ENCODE measurements around the gene GSTA2. TPM values are rescaled to one million over a fixed set of nuclear protein-coding genes. Genes with fewer than 3 reads are reported as not detected.

The GSTA2 gene
- total RNA-seq, 1 experiment from 2014 or later = not detected

DNA sequence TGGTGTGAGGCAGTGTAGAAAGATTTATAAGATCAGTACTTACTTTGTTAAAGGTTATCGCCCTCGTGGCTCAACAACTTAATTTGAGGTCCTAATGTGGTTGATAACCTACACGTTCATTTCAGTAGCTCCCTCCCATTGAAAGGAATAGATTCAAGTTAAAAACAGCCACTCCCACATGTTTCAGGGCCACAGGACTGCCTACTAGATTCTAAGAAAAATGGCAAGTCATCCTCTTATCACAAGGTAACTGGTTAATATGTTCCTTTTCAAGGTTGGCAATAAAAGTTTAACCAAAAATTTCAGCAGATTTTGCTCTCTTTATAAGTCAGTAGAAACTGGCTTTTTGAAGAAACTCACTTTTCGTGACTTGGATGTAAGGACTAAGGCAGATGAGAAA lies 17.1 kb downstream of the GSTA2 start (continued):
- TF ChIP-seq SP1 (CRISPR knock-in tag; conservative IDR thresholded peaks at IDR 0.05) (no peak), CREM (CRISPR knock-in tag; IDR thresholded peaks at IDR 0.05) (no peak), PRRX2 (CRISPR knock-in tag; IDR thresholded peaks at IDR 0.05) (no peak), ZNF423 (CRISPR knock-in tag; IDR thresholded peaks at IDR 0.05) (no peak)
- TF ChIP-seq, protein P1, sequence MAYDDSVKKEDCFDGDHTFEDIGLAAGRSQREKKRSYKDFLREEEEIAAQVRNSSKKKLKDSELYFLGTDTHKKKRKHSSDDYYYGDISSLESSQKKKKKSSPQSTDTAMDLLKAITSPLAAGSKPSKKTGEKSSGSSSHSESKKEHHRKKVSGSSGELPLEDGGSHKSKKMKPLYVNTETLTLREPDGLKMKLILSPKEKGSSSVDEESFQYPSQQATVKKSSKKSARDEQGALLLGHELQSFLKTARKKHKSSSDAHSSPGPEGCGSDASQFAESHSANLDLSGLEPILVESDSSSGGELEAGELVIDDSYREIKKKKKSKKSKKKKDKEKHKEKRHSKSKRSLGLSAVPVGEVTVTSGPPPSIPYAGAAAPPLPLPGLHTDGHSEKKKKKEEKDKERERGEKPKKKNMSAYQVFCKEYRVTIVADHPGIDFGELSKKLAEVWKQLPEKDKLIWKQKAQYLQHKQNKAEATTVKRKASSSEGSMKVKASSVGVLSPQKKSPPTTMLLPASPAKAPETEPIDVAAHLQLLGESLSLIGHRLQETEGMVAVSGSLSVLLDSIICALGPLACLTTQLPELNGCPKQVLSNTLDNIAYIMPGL (CRISPR knock-in tag; IDR thresholded peaks at IDR 0.05) = no peak
- TF ChIP-seq, protein P2, sequence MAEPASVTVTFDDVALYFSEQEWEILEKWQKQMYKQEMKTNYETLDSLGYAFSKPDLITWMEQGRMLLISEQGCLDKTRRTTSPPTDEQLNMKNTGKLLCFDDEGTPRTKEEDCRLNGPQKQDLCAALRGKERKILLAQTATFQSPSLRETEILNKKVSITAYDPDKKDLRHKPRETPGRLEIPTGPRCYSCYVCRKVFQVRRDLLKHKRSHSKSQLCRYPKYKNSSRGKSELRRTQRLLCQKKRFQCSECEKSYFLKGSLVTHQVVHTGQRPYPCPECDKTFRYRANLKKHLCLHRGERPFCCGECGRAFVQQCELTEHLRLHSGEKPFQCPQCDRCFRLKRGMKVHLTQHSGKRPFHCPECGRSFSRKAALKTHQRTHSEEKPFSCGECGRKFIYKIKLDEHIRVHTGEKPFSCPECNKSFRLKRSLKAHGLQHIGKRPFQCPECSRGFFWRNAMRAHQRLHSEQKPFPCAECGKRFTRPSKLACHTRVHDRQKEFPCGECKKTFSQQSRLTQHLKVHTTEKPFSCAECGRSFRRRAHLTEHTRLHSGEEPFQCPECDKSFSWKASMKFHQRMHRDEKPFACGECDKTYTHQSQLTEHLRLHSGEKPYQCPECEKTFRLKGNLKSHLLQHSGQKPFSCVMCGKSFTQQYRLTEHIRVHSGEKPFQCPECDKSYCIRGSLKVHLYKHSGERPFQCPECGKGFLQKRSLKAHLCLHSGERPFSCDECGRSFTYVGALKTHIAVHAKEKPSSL (CRISPR knock-in tag; conservative IDR thresholded peaks at IDR 0.05) = no peak
- TF ChIP-seq, protein P3, sequence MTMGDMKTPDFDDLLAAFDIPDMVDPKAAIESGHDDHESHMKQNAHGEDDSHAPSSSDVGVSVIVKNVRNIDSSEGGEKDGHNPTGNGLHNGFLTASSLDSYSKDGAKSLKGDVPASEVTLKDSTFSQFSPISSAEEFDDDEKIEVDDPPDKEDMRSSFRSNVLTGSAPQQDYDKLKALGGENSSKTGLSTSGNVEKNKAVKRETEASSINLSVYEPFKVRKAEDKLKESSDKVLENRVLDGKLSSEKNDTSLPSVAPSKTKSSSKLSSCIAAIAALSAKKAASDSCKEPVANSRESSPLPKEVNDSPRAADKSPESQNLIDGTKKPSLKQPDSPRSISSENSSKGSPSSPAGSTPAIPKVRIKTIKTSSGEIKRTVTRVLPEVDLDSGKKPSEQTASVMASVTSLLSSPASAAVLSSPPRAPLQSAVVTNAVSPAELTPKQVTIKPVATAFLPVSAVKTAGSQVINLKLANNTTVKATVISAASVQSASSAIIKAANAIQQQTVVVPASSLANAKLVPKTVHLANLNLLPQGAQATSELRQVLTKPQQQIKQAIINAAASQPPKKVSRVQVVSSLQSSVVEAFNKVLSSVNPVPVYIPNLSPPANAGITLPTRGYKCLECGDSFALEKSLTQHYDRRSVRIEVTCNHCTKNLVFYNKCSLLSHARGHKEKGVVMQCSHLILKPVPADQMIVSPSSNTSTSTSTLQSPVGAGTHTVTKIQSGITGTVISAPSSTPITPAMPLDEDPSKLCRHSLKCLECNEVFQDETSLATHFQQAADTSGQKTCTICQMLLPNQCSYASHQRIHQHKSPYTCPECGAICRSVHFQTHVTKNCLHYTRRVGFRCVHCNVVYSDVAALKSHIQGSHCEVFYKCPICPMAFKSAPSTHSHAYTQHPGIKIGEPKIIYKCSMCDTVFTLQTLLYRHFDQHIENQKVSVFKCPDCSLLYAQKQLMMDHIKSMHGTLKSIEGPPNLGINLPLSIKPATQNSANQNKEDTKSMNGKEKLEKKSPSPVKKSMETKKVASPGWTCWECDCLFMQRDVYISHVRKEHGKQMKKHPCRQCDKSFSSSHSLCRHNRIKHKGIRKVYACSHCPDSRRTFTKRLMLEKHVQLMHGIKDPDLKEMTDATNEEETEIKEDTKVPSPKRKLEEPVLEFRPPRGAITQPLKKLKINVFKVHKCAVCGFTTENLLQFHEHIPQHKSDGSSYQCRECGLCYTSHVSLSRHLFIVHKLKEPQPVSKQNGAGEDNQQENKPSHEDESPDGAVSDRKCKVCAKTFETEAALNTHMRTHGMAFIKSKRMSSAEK (CRISPR knock-in tag; IDR thresholded peaks at IDR 0.05; ENCODE audit: borderline replicate concordance) = no peak
- TF ChIP-seq, protein P4, sequence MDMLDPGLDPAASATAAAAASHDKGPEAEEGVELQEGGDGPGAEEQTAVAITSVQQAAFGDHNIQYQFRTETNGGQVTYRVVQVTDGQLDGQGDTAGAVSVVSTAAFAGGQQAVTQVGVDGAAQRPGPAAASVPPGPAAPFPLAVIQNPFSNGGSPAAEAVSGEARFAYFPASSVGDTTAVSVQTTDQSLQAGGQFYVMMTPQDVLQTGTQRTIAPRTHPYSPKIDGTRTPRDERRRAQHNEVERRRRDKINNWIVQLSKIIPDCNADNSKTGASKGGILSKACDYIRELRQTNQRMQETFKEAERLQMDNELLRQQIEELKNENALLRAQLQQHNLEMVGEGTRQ (CRISPR knock-in tag; IDR thresholded peaks at IDR 0.05) = no peak
- TF ChIP-seq, protein P5, sequence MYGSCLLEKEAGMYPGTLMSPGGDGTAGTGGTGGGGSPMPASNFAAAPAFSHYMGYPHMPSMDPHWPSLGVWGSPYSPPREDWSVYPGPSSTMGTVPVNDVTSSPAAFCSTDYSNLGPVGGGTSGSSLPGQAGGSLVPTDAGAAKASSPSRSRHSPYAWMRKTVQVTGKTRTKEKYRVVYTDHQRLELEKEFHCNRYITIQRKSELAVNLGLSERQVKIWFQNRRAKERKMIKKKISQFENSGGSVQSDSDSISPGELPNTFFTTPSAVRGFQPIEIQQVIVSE (CRISPR knock-in tag; IDR thresholded peaks at IDR 0.05; ENCODE audit: borderline replicate concordance) = no peak

DNA sequence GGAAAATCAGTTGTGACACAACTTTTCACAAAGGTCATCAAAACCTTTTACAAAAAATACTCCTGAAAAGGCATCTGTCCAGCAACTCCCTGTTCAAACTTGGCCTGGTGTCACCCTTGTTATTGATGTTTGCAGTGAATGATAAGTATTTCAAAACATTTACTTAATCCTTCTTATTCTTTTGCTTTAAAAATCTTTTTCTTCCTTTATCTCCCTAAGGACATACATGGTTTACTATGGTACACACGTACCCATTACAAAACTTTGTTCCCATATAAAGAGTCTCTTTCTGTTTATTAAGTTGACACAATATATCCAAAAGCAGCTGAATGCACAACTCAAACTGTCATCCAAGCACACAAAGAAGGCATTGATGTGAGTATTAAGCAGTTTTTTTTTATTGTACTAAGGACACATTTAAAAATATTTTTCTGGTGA lies 17.5 kb downstream of the GSTA2 start:
- no peak for TF ChIP-seq ZNF317 (CRISPR knock-in tag; IDR thresholded peaks at IDR 0.05; ENCODE audit: borderline replicate concordance, low read depth)
- TF ChIP-seq HMGA2 (CRISPR knock-in tag; IDR thresholded peaks at IDR 0.05) = no peak
- TF ChIP-seq, protein P6, sequence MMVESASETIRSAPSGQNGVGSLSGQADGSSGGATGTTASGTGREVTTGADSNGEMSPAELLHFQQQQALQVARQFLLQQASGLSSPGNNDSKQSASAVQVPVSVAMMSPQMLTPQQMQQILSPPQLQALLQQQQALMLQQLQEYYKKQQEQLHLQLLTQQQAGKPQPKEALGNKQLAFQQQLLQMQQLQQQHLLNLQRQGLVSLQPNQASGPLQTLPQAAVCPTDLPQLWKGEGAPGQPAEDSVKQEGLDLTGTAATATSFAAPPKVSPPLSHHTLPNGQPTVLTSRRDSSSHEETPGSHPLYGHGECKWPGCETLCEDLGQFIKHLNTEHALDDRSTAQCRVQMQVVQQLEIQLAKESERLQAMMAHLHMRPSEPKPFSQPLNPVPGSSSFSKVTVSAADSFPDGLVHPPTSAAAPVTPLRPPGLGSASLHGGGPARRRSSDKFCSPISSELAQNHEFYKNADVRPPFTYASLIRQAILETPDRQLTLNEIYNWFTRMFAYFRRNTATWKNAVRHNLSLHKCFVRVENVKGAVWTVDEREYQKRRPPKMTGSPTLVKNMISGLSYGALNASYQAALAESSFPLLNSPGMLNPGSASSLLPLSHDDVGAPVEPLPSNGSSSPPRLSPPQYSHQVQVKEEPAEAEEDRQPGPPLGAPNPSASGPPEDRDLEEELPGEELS (CRISPR knock-in tag; IDR thresholded peaks at IDR 0.05) = no peak
- H3K36me3 Mint-ChIP-seq = peaks cover 8% of the 10 kb centered on the region
- H3K27ac Mint-ChIP-seq = no peak overlapping the region
- peaks cover 22% of the 10 kb centered on the region for H3K9me3 Mint-ChIP-seq
- H3K4me1 Mint-ChIP-seq = peaks cover 15% of the 10 kb centered on the region
- H3K4me3 Mint-ChIP-seq = no peak overlapping the region
- ChIA-PET CTCF (no interaction called here), POLR2A (no interaction called here)
- DNase-seq (ENCODE audit: low spot score) (no peak), ATAC-seq (no peak)
- H3K27me3 Mint-ChIP-seq (ENCODE audit: low read depth) = peaks cover under 1% of the 10 kb centered on the region; the same call in 1 of the 2 replicates
